Endodermal cell (in vitro differentiated cells): ENCODE data around the gene ZKSCAN2. TPM values are rescaled to one million over a fixed set of nuclear protein-coding genes. Genes with fewer than 3 reads are reported as not detected.

Experiments
- DNase-seq: peaks from one replicate; pipeline ENCODE4 v3.0.0-alpha.2; 2017
- H3K27ac ChIP-seq: 2 replicates; pipeline ENCODE4 v1.5.1; 2013; ENCODE audit warnings: mild to moderate bottlenecking, low read depth, low read length, moderate library complexity
- H3K27me3 ChIP-seq: 2 replicates; pipeline ENCODE4 v1.6.1; 2013; ENCODE audit warnings: mild to moderate bottlenecking, low read length, moderate library complexity; ENCODE audit not compliant: insufficient read depth, control insufficient read depth, poor library complexity, severe bottlenecking
- H3K36me3 ChIP-seq: 2 replicates; pipeline ENCODE4 v1.7.0; 2013; ENCODE audit warnings: mild to moderate bottlenecking, low read length, moderate library complexity; ENCODE audit not compliant: control insufficient read depth, insufficient read depth
- H3K4me1 ChIP-seq: one replicate; pipeline ENCODE4 v1.7.0; 2013; ENCODE audit warnings: low read length; ENCODE audit not compliant: control insufficient read depth, insufficient read depth
- H3K4me3 ChIP-seq: 2 replicates; pipeline ENCODE4 v1.5.1; 2013; ENCODE audit warnings: mild to moderate bottlenecking, low read length, moderate library complexity
- H3K9ac ChIP-seq: 2 replicates; pipeline ENCODE4 v1.6.1; 2013; ENCODE audit warnings: mild to moderate bottlenecking, low read length, moderate library complexity; ENCODE audit not compliant: poor library complexity, severe bottlenecking; ENCODE audit errors: extremely low read depth
- H3K9me3 ChIP-seq: 2 replicates; pipeline ENCODE4 v1.6.1; 2013; ENCODE audit warnings: mild to moderate bottlenecking, low read length, moderate library complexity; ENCODE audit not compliant: control insufficient read depth
- H3K27ac Mint-ChIP-seq: 2 replicates; pipeline ENCODE4 v1.8.0; 2020; ENCODE audit warnings: mixed read lengths
- H3K27me3 Mint-ChIP-seq: 2 replicates; pipeline ENCODE4 v1.8.0; 2021; ENCODE audit warnings: mild to moderate bottlenecking, mixed read lengths; ENCODE audit not compliant: insufficient read depth
- H3K36me3 Mint-ChIP-seq: 2 replicates; pipeline ENCODE4 v1.8.0; 2020; ENCODE audit warnings: low read depth, mixed read lengths
- H3K4me1 Mint-ChIP-seq: 2 replicates; pipeline ENCODE4 v1.8.0; 2020; ENCODE audit warnings: mixed read lengths
- H3K4me3 Mint-ChIP-seq: 2 replicates; pipeline ENCODE4 v1.8.0; 2020; ENCODE audit warnings: mild to moderate bottlenecking, moderate library complexity, mixed read lengths
- H3K9me3 Mint-ChIP-seq: 2 replicates; pipeline ENCODE4 v1.8.0; 2020; ENCODE audit warnings: mild to moderate bottlenecking, mixed read lengths
- WGBS, 2 experiments: methylation state at CpG; one replicate each; pipeline versions ENCODE4 v1.1.5 to v1.1.7; 2013; ENCODE audit warnings: missing lambda C conversion rate in 2 of 2, mixed read lengths in 1 of 2; ENCODE audit not compliant: insufficient coverage in 1 of 2, insufficient read length in 1 of 2; 5-methylcytosine and 5-hydroxymethylcytosine counted together
- total RNA-seq, 2 donors: library from RNA; stranded (reverse); fragmentation: NEBNext Ultra II Directional in 1 of 2; extraction: Animal tissue kit (Norgen Biotek cat#: 25700) in 1 of 2; gene quantifications; 2 replicates in 1 of 2; 3 replicates in 1 of 2; pipeline ENCODE4 v1.2.1, GENCODE V29; 2021
- TF ChIP-seq, protein P1 (sequence below): fragments of 200-600 bp; sonication (generic); conservative IDR thresholded peaks from 2 replicates; pipeline ENCODE4 v1.5.0; 2021; ENCODE audit warnings: antibody characterized with exemption, mild to moderate bottlenecking

The ZKSCAN2 gene
- total RNA-seq, 2 donors from 2014 or later: 19.2 to 19.6 TPM

GRCh38 chr16:25217921-25218320, 39.7 kb downstream of the ZKSCAN2 start:
- no peak overlapping the region for H3K4me3 Mint-ChIP-seq

DNA sequence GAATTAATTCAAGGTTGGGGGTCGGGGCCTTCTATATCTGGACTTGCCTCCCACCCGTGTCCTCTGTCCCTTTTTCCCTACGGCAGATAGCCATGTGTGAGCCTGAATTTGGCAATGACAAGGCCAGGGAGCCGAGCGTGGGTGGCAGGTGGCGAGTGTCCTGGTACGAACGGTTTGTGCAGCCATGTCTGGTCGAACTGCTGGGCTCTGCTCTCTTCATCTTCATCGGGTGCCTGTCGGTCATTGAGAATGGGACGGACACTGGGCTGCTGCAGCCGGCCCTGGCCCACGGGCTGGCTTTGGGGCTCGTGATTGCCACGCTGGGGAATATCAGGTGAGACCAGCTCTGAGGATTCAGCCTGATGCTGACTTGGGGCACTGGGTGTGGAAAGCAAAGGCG, 40.5 kb downstream of the ZKSCAN2 start:
- Histone ChIP-seq H3K36me3 (no peaks in the 10 kb centered on the region), H3K27me3 (no peaks in the 10 kb centered on the region), H3K4me3 (no peak overlapping the region), H3K9me3 (no peaks in the 10 kb centered on the region), H3K27ac (no peak overlapping the region), H3K4me1 (no peaks in the 10 kb centered on the region), H3K9ac (no peak overlapping the region)
- no peak for DNase-seq
- peaks cover 2% of the 10 kb centered on the region for H3K27me3 Mint-ChIP-seq
- H3K36me3 Mint-ChIP-seq: no peaks in the 10 kb centered on the region
- WGBS, 2 experiments: 93 to 94% methylated on average over 14 to 17 of the region's 17 CpGs
- no peak overlapping the region for H3K4me3 Mint-ChIP-seq
- TF ChIP-seq, protein P1, sequence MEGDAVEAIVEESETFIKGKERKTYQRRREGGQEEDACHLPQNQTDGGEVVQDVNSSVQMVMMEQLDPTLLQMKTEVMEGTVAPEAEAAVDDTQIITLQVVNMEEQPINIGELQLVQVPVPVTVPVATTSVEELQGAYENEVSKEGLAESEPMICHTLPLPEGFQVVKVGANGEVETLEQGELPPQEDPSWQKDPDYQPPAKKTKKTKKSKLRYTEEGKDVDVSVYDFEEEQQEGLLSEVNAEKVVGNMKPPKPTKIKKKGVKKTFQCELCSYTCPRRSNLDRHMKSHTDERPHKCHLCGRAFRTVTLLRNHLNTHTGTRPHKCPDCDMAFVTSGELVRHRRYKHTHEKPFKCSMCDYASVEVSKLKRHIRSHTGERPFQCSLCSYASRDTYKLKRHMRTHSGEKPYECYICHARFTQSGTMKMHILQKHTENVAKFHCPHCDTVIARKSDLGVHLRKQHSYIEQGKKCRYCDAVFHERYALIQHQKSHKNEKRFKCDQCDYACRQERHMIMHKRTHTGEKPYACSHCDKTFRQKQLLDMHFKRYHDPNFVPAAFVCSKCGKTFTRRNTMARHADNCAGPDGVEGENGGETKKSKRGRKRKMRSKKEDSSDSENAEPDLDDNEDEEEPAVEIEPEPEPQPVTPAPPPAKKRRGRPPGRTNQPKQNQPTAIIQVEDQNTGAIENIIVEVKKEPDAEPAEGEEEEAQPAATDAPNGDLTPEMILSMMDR: no peak
- H3K27ac Mint-ChIP-seq: no peak overlapping the region
- no peaks in the 10 kb centered on the region for H3K9me3 Mint-ChIP-seq
- peaks cover 7% of the 10 kb centered on the region for H3K4me1 Mint-ChIP-seq

More at GRCh38 chr16:25217921-25218320, 39.7 kb downstream of the ZKSCAN2 start:
- H3K36me3 Mint-ChIP-seq: no peaks in the 10 kb centered on the region
- Histone ChIP-seq H3K4me1 (no peaks in the 10 kb centered on the region), H3K36me3 (no peaks in the 10 kb centered on the region), H3K9me3 (no peaks in the 10 kb centered on the region), H3K27ac (no peak overlapping the region), H3K4me3 (no peak overlapping the region), H3K9ac (no peak overlapping the region), H3K27me3 (no peaks in the 10 kb centered on the region)
- H3K27me3 Mint-ChIP-seq: peaks cover 2% of the 10 kb centered on the region
- H3K27ac Mint-ChIP-seq: no peak overlapping the region
- TF ChIP-seq, protein P1: no peak
- H3K9me3 Mint-ChIP-seq: no peaks in the 10 kb centered on the region
- no peak for DNase-seq
- peaks cover 7% of the 10 kb centered on the region for H3K4me1 Mint-ChIP-seq
- WGBS, 2 experiments: 93% methylated on average over 4 of the region's 4 CpGs; no CpG with 5 or more reads in 1 of the 2 experiments

DNA sequence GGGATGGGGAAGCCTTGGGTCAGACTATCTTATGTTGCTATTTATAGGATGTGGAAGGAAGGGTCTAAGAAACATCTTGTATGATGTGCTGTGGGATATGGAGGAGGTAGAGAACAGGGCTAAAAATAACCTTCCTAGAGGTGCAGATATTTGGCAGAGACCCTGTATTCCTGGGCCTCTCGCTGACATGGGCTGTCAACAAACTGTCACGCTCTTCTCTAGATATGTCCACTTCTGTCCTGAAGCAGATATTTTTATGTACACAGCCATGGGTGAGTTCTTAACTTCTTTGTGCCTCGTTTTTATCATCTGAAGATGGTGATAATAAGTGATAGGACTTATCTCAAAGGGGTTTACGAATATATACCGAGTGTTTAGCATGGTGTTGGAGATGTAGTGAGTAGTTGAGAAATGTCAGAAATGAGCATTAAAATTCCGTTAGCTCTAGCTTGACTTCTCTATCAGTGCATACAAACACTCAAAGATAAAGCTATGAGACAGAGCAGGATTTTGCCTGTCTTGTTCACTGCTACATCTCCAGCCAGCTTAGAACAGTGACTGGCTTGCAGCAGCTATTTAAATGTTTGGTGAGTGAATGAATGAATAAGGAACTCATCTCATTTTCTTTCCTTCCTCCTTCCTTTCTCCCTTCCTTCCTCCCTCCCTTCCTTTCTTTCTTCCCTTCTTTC, 43.8 kb downstream of the ZKSCAN2 start:
- TF ChIP-seq, protein P1: no peak
- H3K4me3 ChIP-seq: no peak overlapping the region
- no peaks in the 10 kb centered on the region for H3K9me3 ChIP-seq
- Mint-ChIP-seq H3K27me3 (peaks cover 2% of the 10 kb centered on the region), H3K9me3 (no peaks in the 10 kb centered on the region), H3K27ac (no peak overlapping the region), H3K4me3 (no peak overlapping the region), H3K4me1 (peaks cover 7% of the 10 kb centered on the region), H3K36me3 (no peaks in the 10 kb centered on the region)
- 73 to 78% methylated on average over 3 to 6 of the region's 6 CpGs for WGBS, 2 experiments
- no peaks in the 10 kb centered on the region for H3K27me3 ChIP-seq
- H3K4me1 ChIP-seq: no peaks in the 10 kb centered on the region
- no peak overlapping the region for H3K27ac ChIP-seq
- no peaks in the 10 kb centered on the region for H3K36me3 ChIP-seq
- no peak overlapping the region for H3K9ac ChIP-seq
- DNase-seq: no peak
